Vagina (tissue), 2 donors: ENCODE data around the gene FGGY. TPM values are rescaled to one million over a fixed set of nuclear protein-coding genes. Genes with fewer than 3 reads are reported as not detected.
A peak's percentile ranks its signal among the peaks of the same experiment; 100 is the strongest.

Experiments
- DNase-seq, 2 donors: peaks; one replicate each; pipeline ENCODE4 v3.0.0-alpha.2; 2017; ENCODE audit errors: extremely low spot score in 2 of 2
- H3K27ac ChIP-seq: fragments of 200-600 bp; sonication (generic); one replicate; pipeline ENCODE4 v1.5.1; 2019
- H3K27me3 ChIP-seq: fragments of 200-600 bp; sonication (generic); one replicate; pipeline ENCODE4 v1.5.1; 2019
- H3K36me3 ChIP-seq, 2 donors: fragments of 200-600 bp; sonication (generic); one replicate each; pipeline ENCODE4 v1.5.1; 2017 to 2019
- H3K4me1 ChIP-seq: fragments of 200-600 bp; sonication (generic); one replicate; pipeline ENCODE4 v1.5.1; 2019
- H3K4me3 ChIP-seq, 2 donors: fragments of 200-600 bp; sonication (generic); 1 replicate in 1 of 2; 2 replicates in 1 of 2; pipeline ENCODE4 v1.5.1; 2016 to 2019
- H3K9me3 ChIP-seq: fragments of 200-600 bp; sonication (generic); one replicate; pipeline ENCODE4 v1.5.1; 2019
- POLR2A ChIP-seq, 2 donors: fragments of 450-650 bp; IDR thresholded peaks; one replicate each; pipeline ENCODE4 v1.6.1; 2017; ENCODE audit warnings: antibody characterized with exemption in 2 of 2, mild to moderate bottlenecking in 2 of 2, moderate library complexity in 2 of 2
- POLR2AphosphoS5 ChIP-seq, 2 donors: sonication (generic); formaldehyde crosslinking; IDR thresholded peaks; one replicate each; pipeline ENCODE4 v1.9.0; 2017; ENCODE audit warnings: antibody characterized with exemption in 2 of 2, mild to moderate bottlenecking in 2 of 2, low read depth in 1 of 2; ENCODE audit not compliant: insufficient read depth in 1 of 2
- intact Hi-C: fragments of 100-400 bp; cut with DNase I; formaldehyde crosslinking; loops from one replicate; pipeline ENCODE4 v1.15.1; 2023
- total RNA-seq: library from RNA; depleted of rRNA; stranded (reverse); fragments of >200 nt; gene quantifications from one replicate; pipeline ENCODE4 v1.2.3, GENCODE V29; 2016
- TF ChIP-seq, protein P1 (sequence below), 3 experiments: fragments of 450-650 bp in 2 of 3; fragments of 200-600 bp in 1 of 3; sonication (generic) in 1 of 3; IDR thresholded peaks; one replicate each; pipeline ENCODE4 v1.5.1; 2017 to 2019; ENCODE audit warnings: antibody characterized with exemption in 3 of 3, mild to moderate bottlenecking in 2 of 3, moderate library complexity in 2 of 3

Gene FGGY
- total RNA-seq, 1 donor from 2014 or later: 11.8 TPM

DNA sequence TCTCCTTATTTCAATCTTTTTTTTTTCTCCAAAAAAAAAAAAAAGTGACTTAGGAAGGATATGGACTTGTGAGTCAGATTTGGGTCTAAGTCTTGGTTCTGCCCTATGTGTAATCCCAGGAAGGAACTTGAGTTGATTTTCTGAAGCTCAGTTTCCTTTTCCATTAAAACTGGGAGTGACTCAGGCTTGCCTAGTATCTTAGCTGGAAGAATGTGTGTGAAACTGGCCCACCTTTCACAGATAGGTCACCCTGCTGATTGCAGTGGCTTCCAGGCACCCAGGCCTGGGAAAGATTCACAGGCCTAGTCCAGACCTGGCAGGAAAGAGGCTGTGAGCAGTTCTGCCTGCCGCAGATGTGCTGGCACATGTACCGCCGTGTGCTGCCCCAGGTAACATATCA is 299.5 kb downstream of the FGGY start:
- peak overlapping the region; percentile 90 for H3K27ac ChIP-seq
- peaks cover 38% of the 10 kb centered on the region for H3K4me1 ChIP-seq
- no peak for DNase-seq
- intact Hi-C loops: no loop called here
- H3K36me3 ChIP-seq: no peaks in the 10 kb centered on the region
- no peaks in the 10 kb centered on the region for H3K27me3 ChIP-seq
- no peaks in the 10 kb centered on the region for H3K9me3 ChIP-seq
- TF ChIP-seq POLR2A (IDR thresholded peaks at IDR 0.05) (no peak), POLR2AphosphoS5 (IDR thresholded peaks at IDR 0.05; ENCODE audit: insufficient read depth in 1 of 2, low read depth in 1 of 2) (peak in 1 of 2 donors; percentile 53)
- TF ChIP-seq, protein P1, sequence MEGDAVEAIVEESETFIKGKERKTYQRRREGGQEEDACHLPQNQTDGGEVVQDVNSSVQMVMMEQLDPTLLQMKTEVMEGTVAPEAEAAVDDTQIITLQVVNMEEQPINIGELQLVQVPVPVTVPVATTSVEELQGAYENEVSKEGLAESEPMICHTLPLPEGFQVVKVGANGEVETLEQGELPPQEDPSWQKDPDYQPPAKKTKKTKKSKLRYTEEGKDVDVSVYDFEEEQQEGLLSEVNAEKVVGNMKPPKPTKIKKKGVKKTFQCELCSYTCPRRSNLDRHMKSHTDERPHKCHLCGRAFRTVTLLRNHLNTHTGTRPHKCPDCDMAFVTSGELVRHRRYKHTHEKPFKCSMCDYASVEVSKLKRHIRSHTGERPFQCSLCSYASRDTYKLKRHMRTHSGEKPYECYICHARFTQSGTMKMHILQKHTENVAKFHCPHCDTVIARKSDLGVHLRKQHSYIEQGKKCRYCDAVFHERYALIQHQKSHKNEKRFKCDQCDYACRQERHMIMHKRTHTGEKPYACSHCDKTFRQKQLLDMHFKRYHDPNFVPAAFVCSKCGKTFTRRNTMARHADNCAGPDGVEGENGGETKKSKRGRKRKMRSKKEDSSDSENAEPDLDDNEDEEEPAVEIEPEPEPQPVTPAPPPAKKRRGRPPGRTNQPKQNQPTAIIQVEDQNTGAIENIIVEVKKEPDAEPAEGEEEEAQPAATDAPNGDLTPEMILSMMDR (IDR thresholded peaks at IDR 0.05): no peak
- no peak overlapping the region for H3K4me3 ChIP-seq

DNA sequence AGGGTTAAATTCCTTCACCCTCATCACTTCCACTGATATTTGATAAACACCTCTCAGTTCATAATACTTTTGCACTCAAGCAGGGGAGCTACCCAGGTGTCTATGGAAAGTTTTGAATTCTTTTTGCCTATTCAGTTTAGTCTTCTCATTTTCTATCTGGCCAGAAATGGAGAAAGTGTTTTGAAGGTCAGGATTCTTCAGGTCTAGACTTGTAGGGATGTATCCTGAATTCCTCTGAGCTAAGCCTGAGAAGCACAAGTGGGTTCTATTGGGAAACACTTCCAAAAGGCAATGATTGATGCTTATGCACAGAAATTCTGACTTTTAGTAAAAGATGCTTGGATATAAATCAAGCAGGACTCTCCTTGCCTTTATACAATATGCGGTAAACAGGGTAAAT is 300.1 kb downstream of the FGGY start:
- Histone ChIP-seq H3K27ac (peak overlapping the region; percentile 90), H3K4me3 (no peak overlapping the region), H3K9me3 (no peaks in the 10 kb centered on the region), H3K27me3 (no peaks in the 10 kb centered on the region), H3K4me1 (peaks cover 38% of the 10 kb centered on the region), H3K36me3 (no peaks in the 10 kb centered on the region)
- no peak for DNase-seq
- TF ChIP-seq, protein P1 (IDR thresholded peaks at IDR 0.05): no peak
- no peak for TF ChIP-seq POLR2AphosphoS5 (IDR thresholded peaks at IDR 0.05; ENCODE audit: insufficient read depth in 1 of 2, low read depth in 1 of 2)
- no peak for TF ChIP-seq POLR2A (IDR thresholded peaks at IDR 0.05)
- intact Hi-C loops: no loop called here

DNA sequence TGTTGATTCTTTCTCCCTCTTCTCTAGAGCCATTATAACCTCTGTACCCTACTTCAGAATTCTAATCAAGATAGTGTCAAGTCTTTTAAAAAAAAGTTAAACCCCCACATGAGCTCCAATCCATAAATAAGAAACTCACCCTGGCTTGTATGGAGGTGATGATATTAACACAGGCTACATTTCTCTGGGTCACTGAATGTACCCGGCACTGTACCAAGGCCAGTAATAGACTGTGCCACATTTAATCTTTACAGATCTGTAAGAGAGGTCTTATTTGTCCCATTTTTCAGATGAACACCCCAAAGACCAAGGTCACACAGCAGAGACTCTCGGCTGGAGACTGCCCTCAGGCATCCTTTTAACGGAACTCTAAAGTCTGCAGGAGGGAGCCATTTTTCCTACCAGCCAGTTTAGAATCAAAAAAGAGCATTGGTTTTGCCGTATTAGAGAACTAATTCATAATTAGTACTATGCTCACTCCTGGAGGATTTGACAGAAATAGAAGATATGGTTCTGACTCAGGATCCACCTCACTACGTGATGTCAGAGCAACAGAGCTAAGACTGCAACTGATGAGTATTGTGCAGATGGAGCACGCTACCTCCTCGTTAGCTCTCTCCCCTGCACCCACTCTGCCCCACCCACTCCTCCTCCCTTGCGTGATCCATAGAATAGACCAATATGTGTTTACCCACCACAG is 300.7 kb downstream of the FGGY start:
- H3K27ac ChIP-seq: peak overlapping the region; percentile 90
- intact Hi-C loops: no loop called here
- no peak for DNase-seq

DNA sequence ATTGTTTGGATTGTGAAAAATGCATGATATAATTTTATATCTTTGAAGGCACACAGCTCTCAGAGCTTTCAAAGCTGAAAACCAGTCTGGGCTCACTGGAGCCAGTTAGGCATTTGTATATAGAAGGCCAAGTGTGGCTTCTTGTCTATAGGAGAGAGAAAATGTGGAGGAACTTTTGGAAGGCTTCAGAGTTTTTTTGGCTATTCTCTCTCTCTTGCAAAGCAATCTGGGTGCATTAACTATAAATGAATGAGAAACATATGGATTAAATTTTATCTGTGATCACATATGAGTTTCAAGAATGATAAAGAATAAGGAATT is 301.2 kb downstream of the FGGY start:
- Histone ChIP-seq H3K4me1 (peaks cover 38% of the 10 kb centered on the region), H3K36me3 (no peaks in the 10 kb centered on the region), H3K27ac (no peak overlapping the region), H3K9me3 (no peaks in the 10 kb centered on the region), H3K27me3 (no peaks in the 10 kb centered on the region), H3K4me3 (no peak overlapping the region)
- intact Hi-C loops: no loop called here
- no peak for TF ChIP-seq POLR2AphosphoS5 (IDR thresholded peaks at IDR 0.05; ENCODE audit: insufficient read depth in 1 of 2, low read depth in 1 of 2)
- TF ChIP-seq, protein P1 (IDR thresholded peaks at IDR 0.05): no peak
- no peak for TF ChIP-seq POLR2A (IDR thresholded peaks at IDR 0.05)
- DNase-seq: no peak

More for the DNA sequence above, 300.7 kb downstream of the FGGY start:
- peaks cover 38% of the 10 kb centered on the region for H3K4me1 ChIP-seq
- TF ChIP-seq POLR2AphosphoS5 (IDR thresholded peaks at IDR 0.05; ENCODE audit: insufficient read depth in 1 of 2, low read depth in 1 of 2): no peak
- TF ChIP-seq, protein P1 (IDR thresholded peaks at IDR 0.05): no peak
- no peak for TF ChIP-seq POLR2A (IDR thresholded peaks at IDR 0.05)
- H3K4me3 ChIP-seq: no peak overlapping the region
- H3K27me3 ChIP-seq: no peaks in the 10 kb centered on the region
- no peaks in the 10 kb centered on the region for H3K9me3 ChIP-seq
- H3K36me3 ChIP-seq: no peaks in the 10 kb centered on the region

DNA sequence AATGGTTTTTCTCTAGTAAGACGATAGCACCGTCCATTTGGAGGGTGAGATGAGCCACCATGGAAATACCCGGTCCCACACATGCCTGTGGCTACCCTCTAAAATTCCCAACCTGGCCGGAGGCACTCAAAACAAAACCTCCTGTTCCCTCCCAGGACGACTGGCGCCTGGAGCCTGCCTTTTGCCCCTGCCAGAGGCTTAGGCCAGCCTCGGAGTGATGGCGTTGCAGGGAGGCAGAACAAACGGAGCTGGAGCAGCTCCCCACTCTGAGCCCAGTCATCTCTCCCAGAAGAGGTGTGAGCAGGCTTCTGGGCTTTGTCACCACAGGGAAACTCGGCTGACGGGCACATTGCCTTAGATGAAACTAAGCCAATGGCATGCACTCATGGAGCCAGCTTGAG is 304.1 kb downstream of the FGGY start:
- Histone ChIP-seq H3K4me3 (no peak overlapping the region), H3K9me3 (no peaks in the 10 kb centered on the region), H3K4me1 (peaks cover 20% of the 10 kb centered on the region), H3K27ac (no peak overlapping the region), H3K36me3 (no peaks in the 10 kb centered on the region), H3K27me3 (no peaks in the 10 kb centered on the region)
- intact Hi-C loops: no loop called here
- TF ChIP-seq, protein P1 (IDR thresholded peaks at IDR 0.05): no peak
- TF ChIP-seq POLR2A (IDR thresholded peaks at IDR 0.05) (no peak), POLR2AphosphoS5 (IDR thresholded peaks at IDR 0.05; ENCODE audit: insufficient read depth in 1 of 2, low read depth in 1 of 2) (no peak)
- DNase-seq: no peak
